ENCODE data around the gene ADAMTS10. TPM values are rescaled to one million over a fixed set of nuclear protein-coding genes. Genes with fewer than 3 reads are reported as not detected.

Gene ADAMTS10
- 10 to 100 TPM in 3 of 4 donors, 1 to 10 TPM in 1; 7.6 to 20.9 (median 14.7) TPM for total RNA-seq

- no peak for DNase-seq
- WGBS, 2 donors = 3 to 15% methylated on average over 3 to 7 of the region's 74 CpGs
- Histone ChIP-seq H3K9me3 (no peaks in the 10 kb centered on the region), H3K36me3 (no peaks in the 10 kb centered on the region), H3K27me3 (no peaks in the 10 kb centered on the region), H3K4me3 (replicated peaks in 1 of 3) (peak within 1 kb of the TSS in 2 of 3 donors; percentile 37 to 45), H3K4me1 (peaks cover 9 to 13% of the 10 kb centered on the region in 2 donors), H3K27ac (peak within 1 kb of the TSS; percentile 39 to 68 (median 65))
- intact Hi-C loops (cut with DNase I) = no loop called here
- TF ChIP-seq POLR2A (IDR thresholded peaks at IDR 0.05) = no peak
- no peak for TF ChIP-seq CTCF (IDR thresholded peaks at IDR 0.05)
Measured at GRCh38 chr19:8610041-8610935, at the start of gene ADAMTS10. Gene ADAMTS10, minus strand, starts transcription at chr19:8610715. Its CDS starts 5,005 bp downstream, at chr19:8605710.

GRCh38 chr19:8659905-8660304 is 49.4 kb upstream of the ADAMTS10 start:
- no peaks in the 10 kb centered on the region for H3K36me3 ChIP-seq

GRCh38 chr19:8657869-8658268 is 47.4 kb upstream of the ADAMTS10 start:
- H3K27me3 ChIP-seq = no peaks in the 10 kb centered on the region
- H3K9me3 ChIP-seq = no peaks in the 10 kb centered on the region
- intact Hi-C loops (cut with DNase I) = loop anchor here (10.0 kb wide), 1 partner anchor 417 kb away; no protein-coding TSS in a partner anchor
- no peak overlapping the region for H3K4me3 ChIP-seq (replicated peaks in 1 of 3)
- no peak overlapping the region for H3K27ac ChIP-seq
- no peaks in the 10 kb centered on the region for H3K36me3 ChIP-seq
- no peak for DNase-seq
- H3K4me1 ChIP-seq = peaks cover 0 to 5% of the 10 kb centered on the region in 2 donors
- TF ChIP-seq POLR2A (IDR thresholded peaks at IDR 0.05) (no peak), CTCF (IDR thresholded peaks at IDR 0.05) (no peak)
- 70 to 84% methylated on average over 5 of the region's 5 CpGs for WGBS, 2 donors

More at GRCh38 chr19:8659905-8660304, 49.4 kb upstream of the ADAMTS10 start:
- Histone ChIP-seq H3K4me3 (replicated peaks in 1 of 3) (no peak overlapping the region), H3K27ac (no peak overlapping the region), H3K27me3 (no peaks in the 10 kb centered on the region), H3K9me3 (no peaks in the 10 kb centered on the region), H3K4me1 (no peaks in the 10 kb centered on the region)
- no peak for DNase-seq
- intact Hi-C loops (cut with DNase I) = loop anchor here (10.0 kb wide), 1 partner anchor 415 kb away; no protein-coding TSS in a partner anchor
- WGBS, 2 donors = 67 to 69% methylated on average over 4 to 5 of the region's 7 CpGs
- no peak for TF ChIP-seq POLR2A (IDR thresholded peaks at IDR 0.05)

GRCh38 chr19:8655340-8655709 is 44.8 kb upstream of the ADAMTS10 start:
- 60 to 71% methylated on average over 1 to 5 of the region's 12 CpGs for WGBS, 2 donors
- peaks cover 0 to 5% of the 10 kb centered on the region in 2 donors for H3K4me1 ChIP-seq
- TF ChIP-seq CTCF (IDR thresholded peaks at IDR 0.05) (no peak), POLR2A (IDR thresholded peaks at IDR 0.05) (no peak)
- no peak overlapping the region for H3K27ac ChIP-seq
- intact Hi-C loops (cut with DNase I) = loop anchor here (10.0 kb wide), 1 partner anchor 419 kb away; no protein-coding TSS in a partner anchor
- H3K27me3 ChIP-seq = no peaks in the 10 kb centered on the region
- DNase-seq = no peak
- no peaks in the 10 kb centered on the region for H3K9me3 ChIP-seq
- no peaks in the 10 kb centered on the region for H3K36me3 ChIP-seq
- no peak overlapping the region for H3K4me3 ChIP-seq (replicated peaks in 1 of 3)

- intact Hi-C loops (cut with DNase I) = loop anchor here (10.0 kb wide), 1 partner anchor 420 kb away; no protein-coding TSS in a partner anchor
- WGBS, 2 donors = 5% methylated on average over 15 of the region's 15 CpGs
Measured at GRCh38 chr19:8654591-8655339, 44.2 kb upstream of the ADAMTS10 start.

More at GRCh38 chr19:8654591-8655339, 44.2 kb upstream of the ADAMTS10 start:
- Histone ChIP-seq H3K9me3 (no peaks in the 10 kb centered on the region), H3K27me3 (no peaks in the 10 kb centered on the region), H3K4me1 (peaks cover 0 to 5% of the 10 kb centered on the region in 2 donors), H3K36me3 (no peaks in the 10 kb centered on the region), H3K27ac (no peak overlapping the region), H3K4me3 (replicated peaks in 1 of 3) (no peak overlapping the region)
- TF ChIP-seq CTCF (IDR thresholded peaks at IDR 0.05) (peak; percentile 77 to 99 (median 92)), POLR2A (IDR thresholded peaks at IDR 0.05) (no peak)
- DNase-seq = peak; percentile 32 to 35
